ENCODE results near the gene ITPRID2. TPM values are rescaled to one million over a fixed set of nuclear protein-coding genes. Genes with fewer than 3 reads are reported as not detected.

ITPRID2 gene
- total and polyA plus RNA-seq, 10 of the 15 experiments (the other 5 are each of a cell fraction or from before 2014, with no cell fraction given): 4.7 to 23.7 (median 13.1) TPM

DNA sequence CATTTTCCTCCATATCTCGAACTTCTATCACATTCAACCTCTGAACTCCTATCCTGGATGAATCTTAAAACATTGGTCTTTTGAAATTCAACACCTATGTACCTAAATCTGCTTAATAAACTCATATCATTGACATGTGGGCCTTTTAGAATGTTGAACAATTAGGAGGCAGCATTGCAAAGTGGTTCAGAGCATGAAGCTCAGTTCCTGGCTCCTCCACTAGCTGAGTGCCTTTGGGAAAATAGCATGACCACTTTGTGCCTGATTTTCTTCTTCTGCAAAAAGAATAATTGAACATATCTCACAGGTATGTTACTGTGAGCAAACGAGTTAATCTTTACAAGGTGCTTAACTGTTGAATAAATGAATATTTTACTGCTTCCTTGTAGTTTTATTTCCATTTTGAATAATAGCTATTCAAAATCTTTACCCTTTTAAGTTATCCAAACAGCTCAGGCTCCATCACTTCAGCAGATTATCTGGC lies 14.3 kb upstream of the ITPRID2 start:
- Histone ChIP-seq H3K27ac (ENCODE audit: control insufficient read depth, insufficient read depth) (no peak overlapping the region), H3K4me3 (no peak overlapping the region), H4K20me1 (ENCODE audit: control insufficient read depth, insufficient read depth) (no peaks in the 10 kb centered on the region), H3K9me3 (replicated peaks; ENCODE audit: control insufficient read depth, insufficient read depth, low read length) (no peaks in the 10 kb centered on the region), H3K4me1 (ENCODE audit: control insufficient read depth, insufficient read depth, low read length) (no peaks in the 10 kb centered on the region), H2AFZ (ENCODE audit: control insufficient read depth, low read depth, low read length) (no peak overlapping the region), H3K79me2 (ENCODE audit: control insufficient read depth, insufficient read depth, low read length) (no peaks in the 10 kb centered on the region), H3K27me3 (replicated peaks in 1 of 2; ENCODE audit: control insufficient read depth in 2 of 2, insufficient read depth in 2 of 2, low read length in 1 of 2) (no peaks in the 10 kb centered on the region; a peak in 1 of 4 replicates), H3K36me3 (ENCODE audit: control insufficient read depth in 2 of 2, insufficient read depth in 2 of 2, low read length in 1 of 2) (no peaks in the 10 kb centered on the region), H3K9ac (ENCODE audit: control insufficient read depth, insufficient read depth, low read length) (no peak overlapping the region), H3K4me2 (ENCODE audit: control insufficient read depth, insufficient read depth) (no peak overlapping the region)
- FAIRE-seq (no peak), ATAC-seq (no peak), DNase-seq (ENCODE audit: low read depth, low spot score) (no peak)
- ChIA-PET CTCF (interaction anchor here (1.0 to 2.4 kb wide), 4 partner anchors 9 to 200 kb away, joined by 3 to 9 read pairs (median 4); no protein-coding TSS in a partner anchor), SMC1A (ENCODE audit: uncharacterized antibody, unreplicated experiment) (interaction anchor here (0.8 to 1.6 kb wide), 3 partner anchors 15 to 31 kb away, joined by 3 to 5 read pairs (median 3); no protein-coding TSS in a partner anchor), POLR2A (no interaction called here), RAD21 (ENCODE audit: unreplicated experiment) (no interaction called here)
- intact Hi-C loops (cut with micrococcal nuclease; ENCODE audit: unreplicated experiment) (no loop called here), in situ Hi-C loops (cut with MboI) (no loop called here)
- TF ChIP-seq ATF7 (IDR thresholded peaks at IDR 0.05; ENCODE audit: low read depth): no peak
- BruUV-seq (replicated peaks): no TSS peak
- WGBS (ENCODE audit: insufficient coverage, insufficient replicate concordance, low lambda C conversion rate, missing lambda C conversion rate): 0% methylated on average over 2 of the region's 2 CpGs

DNA sequence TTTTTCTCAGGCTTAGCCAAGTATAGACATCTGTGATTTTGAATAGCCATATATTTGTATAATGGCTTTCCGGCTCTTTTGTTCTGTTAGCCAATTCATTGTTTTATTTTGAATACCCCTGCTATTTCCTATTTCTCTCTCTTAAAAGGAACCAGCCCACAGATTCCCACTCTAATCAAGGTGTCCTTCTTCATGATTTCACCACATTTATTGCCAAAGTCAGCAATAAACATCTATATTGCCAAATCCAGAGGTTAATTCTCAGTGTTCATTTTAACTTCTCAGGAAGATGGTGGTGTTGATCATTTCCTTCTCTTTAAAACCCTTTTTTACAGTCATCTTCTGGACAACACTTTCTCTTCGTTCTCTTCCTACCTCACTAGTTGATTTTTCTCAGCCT lies 13.1 kb upstream of the ITPRID2 start:
- H3K27ac ChIP-seq (ENCODE audit: control insufficient read depth, insufficient read depth): no peak overlapping the region
- H3K4me1 ChIP-seq (ENCODE audit: control insufficient read depth, insufficient read depth, low read length): no peaks in the 10 kb centered on the region
- FAIRE-seq: no peak
- H3K79me2 ChIP-seq (ENCODE audit: control insufficient read depth, insufficient read depth, low read length): no peaks in the 10 kb centered on the region
- no TSS peak for BruUV-seq (replicated peaks)
- WGBS (ENCODE audit: insufficient coverage, insufficient replicate concordance, low lambda C conversion rate, missing lambda C conversion rate): 8% methylated on average over 2 of the region's 2 CpGs
- H3K9me3 ChIP-seq (replicated peaks; ENCODE audit: control insufficient read depth, insufficient read depth, low read length): no peaks in the 10 kb centered on the region
- no peak overlapping the region for H2AFZ ChIP-seq (ENCODE audit: control insufficient read depth, low read depth, low read length)
- no peak for DNase-seq (ENCODE audit: low read depth, low spot score)
- CTCF ChIA-PET: no interaction called here
- ATAC-seq: no peak
- no peaks in the 10 kb centered on the region for H4K20me1 ChIP-seq (ENCODE audit: control insufficient read depth, insufficient read depth)
- in situ Hi-C loops (cut with MboI) (no loop called here), intact Hi-C loops (cut with micrococcal nuclease; ENCODE audit: unreplicated experiment) (no loop called here)
- H3K4me2 ChIP-seq (ENCODE audit: control insufficient read depth, insufficient read depth): no peak overlapping the region
- SMC1A ChIA-PET (ENCODE audit: uncharacterized antibody, unreplicated experiment): no interaction called here
- no peak overlapping the region for H3K4me3 ChIP-seq
- H3K27me3 ChIP-seq (replicated peaks in 1 of 2; ENCODE audit: control insufficient read depth in 2 of 2, insufficient read depth in 2 of 2, low read length in 1 of 2): no peaks in the 10 kb centered on the region; a peak in 1 of 4 replicates
- H3K36me3 ChIP-seq (ENCODE audit: control insufficient read depth in 2 of 2, insufficient read depth in 2 of 2, low read length in 1 of 2): no peaks in the 10 kb centered on the region
- POLR2A ChIA-PET: no interaction called here
- H3K9ac ChIP-seq (ENCODE audit: control insufficient read depth, insufficient read depth, low read length): no peak overlapping the region
- RAD21 ChIA-PET (ENCODE audit: unreplicated experiment): no interaction called here
- TF ChIP-seq POU2F2 (IDR thresholded peaks at IDR 0.05; ENCODE audit: borderline replicate concordance, low read depth, low read length) (no peak), ETV6 (conservative IDR thresholded peaks at IDR 0.05 in 1 of 2, IDR thresholded peaks at IDR 0.05 in 1 of 2; ENCODE audit: borderline replicate concordance in 1 of 2, low read depth in 1 of 2) (no peak), TBL1XR1 (IDR thresholded peaks at IDR 0.05; ENCODE audit: low read depth, low read length) (no peak), MYB (IDR thresholded peaks at IDR 0.05; ENCODE audit: borderline replicate concordance, low read depth, low read length) (no peak), ZBED1 (IDR thresholded peaks at IDR 0.05; ENCODE audit: borderline replicate concordance) (no peak), BMI1 (IDR thresholded peaks at IDR 0.05; ENCODE audit: borderline replicate concordance) (no peak), HCFC1 (IDR thresholded peaks at IDR 0.05; ENCODE audit: low read length) (no peak)
